ENCODE results near the gene TDRD5.

- TF ChIP-seq CTCF (IDR thresholded peaks at IDR 0.05) (no peak), POLR2A (IDR thresholded peaks at IDR 0.05) (no peak)
Measured at GRCh38 chr1:179545321-179545720, 46.3 kb upstream of the TDRD5 start.
